ENCODE data around the gene MVB12B. TPM values are rescaled to one million over a fixed set of nuclear protein-coding genes. Genes with fewer than 3 reads are reported as not detected.

The MVB12B gene
- total and polyA plus RNA-seq, 10 donors: 2.8 to 52.4 (median 34.8) TPM

DNA sequence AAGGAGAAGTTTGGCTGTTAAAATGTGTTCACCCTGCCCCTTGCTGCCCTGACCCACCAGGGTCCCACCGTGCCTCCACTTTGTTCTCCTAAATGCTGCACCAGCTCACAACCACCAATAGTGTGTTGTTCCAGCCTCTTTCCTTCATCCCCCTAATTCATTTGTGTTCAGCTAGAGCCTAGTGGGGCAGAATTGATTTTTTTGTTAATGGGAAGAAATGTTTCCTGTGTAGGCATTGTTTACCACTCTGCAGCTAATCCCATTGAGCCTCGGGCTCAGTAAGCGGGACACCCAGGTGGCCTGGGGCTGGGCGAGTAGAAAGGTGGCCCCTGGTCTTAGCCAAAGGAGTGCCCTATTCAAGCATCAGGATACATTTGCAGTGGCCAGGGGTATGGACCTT, 127.6 kb downstream of the MVB12B start:
- H3K36me3 ChIP-seq: peaks cover 0 to 62% (median 0%) of the 10 kb centered on the region in 6 donors
- DNase-seq: peak; percentile 47
- TF ChIP-seq, protein P1, sequence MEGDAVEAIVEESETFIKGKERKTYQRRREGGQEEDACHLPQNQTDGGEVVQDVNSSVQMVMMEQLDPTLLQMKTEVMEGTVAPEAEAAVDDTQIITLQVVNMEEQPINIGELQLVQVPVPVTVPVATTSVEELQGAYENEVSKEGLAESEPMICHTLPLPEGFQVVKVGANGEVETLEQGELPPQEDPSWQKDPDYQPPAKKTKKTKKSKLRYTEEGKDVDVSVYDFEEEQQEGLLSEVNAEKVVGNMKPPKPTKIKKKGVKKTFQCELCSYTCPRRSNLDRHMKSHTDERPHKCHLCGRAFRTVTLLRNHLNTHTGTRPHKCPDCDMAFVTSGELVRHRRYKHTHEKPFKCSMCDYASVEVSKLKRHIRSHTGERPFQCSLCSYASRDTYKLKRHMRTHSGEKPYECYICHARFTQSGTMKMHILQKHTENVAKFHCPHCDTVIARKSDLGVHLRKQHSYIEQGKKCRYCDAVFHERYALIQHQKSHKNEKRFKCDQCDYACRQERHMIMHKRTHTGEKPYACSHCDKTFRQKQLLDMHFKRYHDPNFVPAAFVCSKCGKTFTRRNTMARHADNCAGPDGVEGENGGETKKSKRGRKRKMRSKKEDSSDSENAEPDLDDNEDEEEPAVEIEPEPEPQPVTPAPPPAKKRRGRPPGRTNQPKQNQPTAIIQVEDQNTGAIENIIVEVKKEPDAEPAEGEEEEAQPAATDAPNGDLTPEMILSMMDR (IDR thresholded peaks at IDR 0.05 in 8 of 11, conservative IDR thresholded peaks at IDR 0.05 in 3 of 11): no peak
- no peak for TF ChIP-seq POLR2A (IDR thresholded peaks at IDR 0.05)
- no peak for TF ChIP-seq POLR2AphosphoS5 (IDR thresholded peaks at IDR 0.05)
- H3K4me3 ChIP-seq: no peak overlapping the region
- peaks cover 0 to 28% (median 9%) of the 10 kb centered on the region in 6 donors for H3K4me1 ChIP-seq
- no peak overlapping the region for H3K27ac ChIP-seq
- intact Hi-C loops (cut with DNase I; ENCODE audit: low total_unique reads): no loop called here
- no peaks in the 10 kb centered on the region for H3K27me3 ChIP-seq (replicated peaks in 1 of 7)
- 81 to 97% (median 93%) methylated on average over 4 of the region's 4 CpGs for WGBS, 5 donors
- no peaks in the 10 kb centered on the region for H3K9me3 ChIP-seq

DNA sequence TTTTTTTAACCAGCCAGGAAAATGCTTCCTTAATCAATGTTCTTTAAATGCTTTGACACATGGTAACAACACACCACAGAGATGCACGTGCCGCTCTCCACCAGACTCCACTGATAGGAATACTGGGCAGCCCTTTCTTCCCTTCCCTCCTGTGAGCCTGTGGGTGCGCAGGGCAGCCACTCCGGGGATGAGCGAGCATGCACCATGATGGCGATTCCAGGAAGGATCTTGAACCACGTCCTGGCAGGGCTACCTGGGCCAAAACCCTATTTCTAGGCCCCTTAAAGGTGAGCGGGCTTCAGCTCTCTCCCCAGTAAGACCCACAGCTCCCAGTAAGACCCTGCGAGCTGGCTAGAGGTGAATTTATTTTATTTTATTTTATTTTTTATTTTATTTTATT, 128.2 kb downstream of the MVB12B start:
- TF ChIP-seq POLR2AphosphoS5 (IDR thresholded peaks at IDR 0.05): no peak
- TF ChIP-seq, protein P1 (IDR thresholded peaks at IDR 0.05 in 8 of 11, conservative IDR thresholded peaks at IDR 0.05 in 3 of 11): no peak
- no peak for TF ChIP-seq POLR2A (IDR thresholded peaks at IDR 0.05)
- intact Hi-C loops (cut with DNase I; ENCODE audit: low total_unique reads): no loop called here

DNA sequence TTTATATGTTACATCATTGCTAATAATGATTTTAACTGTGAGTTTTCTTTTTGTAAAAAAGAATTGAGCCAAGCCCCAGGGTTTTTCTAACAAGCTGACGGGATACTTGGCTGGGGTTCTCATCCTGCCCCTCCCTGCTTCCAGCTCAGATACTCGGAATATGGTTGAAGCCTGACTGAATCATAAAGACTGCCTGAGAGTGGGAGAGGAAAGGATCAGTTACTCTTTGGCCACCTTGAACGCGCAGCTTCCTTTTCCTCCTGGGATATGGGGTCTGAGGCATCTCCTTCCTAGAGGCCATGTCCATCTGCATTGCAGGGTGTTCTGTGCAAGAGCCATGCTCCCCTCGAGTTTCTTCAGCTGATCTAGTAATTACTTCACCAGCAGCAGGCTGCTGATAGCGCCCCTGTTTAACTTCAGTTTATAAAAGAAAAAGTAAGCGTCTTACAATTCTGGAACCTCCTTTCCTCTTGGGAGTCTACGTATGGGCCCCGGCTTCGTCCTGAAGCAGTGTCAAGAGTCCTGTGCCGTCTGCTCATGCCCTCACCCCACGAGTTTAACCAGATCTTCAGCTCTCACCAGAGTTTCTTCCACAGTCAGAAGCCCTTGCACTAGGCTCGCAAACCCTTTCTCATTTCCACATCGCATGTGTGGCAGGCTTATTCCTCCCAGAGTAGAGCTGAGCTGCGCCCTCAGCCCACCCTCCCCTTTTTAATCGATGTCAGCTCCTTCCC, 130.0 kb downstream of the MVB12B start:
- WGBS, 5 donors: 80 to 88% (median 86%) methylated on average over 16 of the region's 16 CpGs

More for the DNA sequence above, 128.2 kb downstream of the MVB12B start:
- H3K27ac ChIP-seq: no peak overlapping the region
- peaks cover 0 to 67% (median 0%) of the 10 kb centered on the region in 6 donors for H3K36me3 ChIP-seq
- no peaks in the 10 kb centered on the region for H3K27me3 ChIP-seq (replicated peaks in 1 of 7)
- H3K9me3 ChIP-seq: no peaks in the 10 kb centered on the region
- peaks cover 0 to 22% (median 7%) of the 10 kb centered on the region in 6 donors for H3K4me1 ChIP-seq
- H3K4me3 ChIP-seq: no peak overlapping the region
- WGBS, 5 donors: 94 to 98% (median 97%) methylated on average over 9 of the region's 9 CpGs
- peak; percentile 19 for DNase-seq

DNA sequence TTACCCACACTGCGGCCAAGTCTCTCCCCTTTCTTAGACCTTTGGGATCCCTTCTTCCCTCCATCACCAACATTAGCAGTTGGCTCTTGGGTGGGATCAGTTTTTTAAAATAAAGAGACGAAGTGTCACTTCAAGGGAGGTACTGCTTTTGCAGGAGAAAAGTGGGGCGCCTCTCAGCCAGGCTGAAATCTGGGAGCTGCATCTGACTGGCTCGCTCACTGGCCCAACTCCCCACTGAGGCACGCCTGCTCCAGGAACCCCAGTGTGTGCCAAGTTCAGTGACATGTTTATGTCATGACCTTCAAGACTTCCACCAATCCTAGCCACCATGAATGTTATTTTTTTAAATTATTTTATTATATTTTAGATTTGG, 130.5 kb downstream of the MVB12B start:
- TF ChIP-seq, protein P1 (IDR thresholded peaks at IDR 0.05 in 8 of 11, conservative IDR thresholded peaks at IDR 0.05 in 3 of 11): no peak
- TF ChIP-seq POLR2AphosphoS5 (IDR thresholded peaks at IDR 0.05) (no peak), POLR2A (IDR thresholded peaks at IDR 0.05) (no peak)
- H3K36me3 ChIP-seq: peaks cover 0 to 67% (median 0%) of the 10 kb centered on the region in 6 donors
- no peaks in the 10 kb centered on the region for H3K9me3 ChIP-seq
- peak; percentile 30 for DNase-seq
- no peak overlapping the region for H3K4me3 ChIP-seq
- no peak overlapping the region for H3K27ac ChIP-seq
- no peaks in the 10 kb centered on the region for H3K27me3 ChIP-seq (replicated peaks in 1 of 7)
- WGBS, 5 donors: 93 to 99% (median 97%) methylated on average over 5 of the region's 5 CpGs
- H3K4me1 ChIP-seq: peaks cover 0 to 9% (median 0%) of the 10 kb centered on the region in 6 donors
- intact Hi-C loops (cut with DNase I; ENCODE audit: low total_unique reads): no loop called here

More for the DNA sequence above, 130.0 kb downstream of the MVB12B start:
- no peaks in the 10 kb centered on the region for H3K9me3 ChIP-seq
- H3K36me3 ChIP-seq: peaks cover 0 to 72% (median 0%) of the 10 kb centered on the region in 6 donors
- intact Hi-C loops (cut with DNase I; ENCODE audit: low total_unique reads): no loop called here
- H3K4me1 ChIP-seq: peaks cover 0 to 9% (median 0%) of the 10 kb centered on the region in 6 donors
- peak; percentile 18 for DNase-seq
- TF ChIP-seq POLR2AphosphoS5 (IDR thresholded peaks at IDR 0.05): no peak
- TF ChIP-seq, protein P1 (IDR thresholded peaks at IDR 0.05 in 8 of 11, conservative IDR thresholded peaks at IDR 0.05 in 3 of 11): no peak
- no peak for TF ChIP-seq POLR2A (IDR thresholded peaks at IDR 0.05)
- H3K27ac ChIP-seq: no peak overlapping the region
- no peaks in the 10 kb centered on the region for H3K27me3 ChIP-seq (replicated peaks in 1 of 7)
- no peak overlapping the region for H3K4me3 ChIP-seq
